Prostate gland (tissue), 2 donors: ENCODE data around the gene PCDH9.

Source experiments
- POLR2A ChIP-seq: fragments of 450-650 bp; IDR thresholded peaks from one replicate; pipeline ENCODE4 v1.6.1; 2016; ENCODE audit warnings: antibody characterized with exemption, mild to moderate bottlenecking
- POLR2AphosphoS5 ChIP-seq: sonication (generic); formaldehyde crosslinking; IDR thresholded peaks from one replicate; pipeline ENCODE4 v1.6.1; 2017; ENCODE audit warnings: antibody characterized with exemption
- TF ChIP-seq, protein P1 (sequence below), 4 experiments: fragments of 200-600 bp in 2 of 4; fragments of 450-650 bp in 2 of 4; sonication (generic) in 2 of 4; IDR thresholded peaks; 1 replicate in 3 of 4; 2 replicates in 1 of 4; pipeline ENCODE4 v1.5.1; 2016 to 2019; ENCODE audit warnings: antibody characterized with exemption in 4 of 4, mild to moderate bottlenecking in 2 of 4, moderate library complexity in 2 of 4

DNA sequence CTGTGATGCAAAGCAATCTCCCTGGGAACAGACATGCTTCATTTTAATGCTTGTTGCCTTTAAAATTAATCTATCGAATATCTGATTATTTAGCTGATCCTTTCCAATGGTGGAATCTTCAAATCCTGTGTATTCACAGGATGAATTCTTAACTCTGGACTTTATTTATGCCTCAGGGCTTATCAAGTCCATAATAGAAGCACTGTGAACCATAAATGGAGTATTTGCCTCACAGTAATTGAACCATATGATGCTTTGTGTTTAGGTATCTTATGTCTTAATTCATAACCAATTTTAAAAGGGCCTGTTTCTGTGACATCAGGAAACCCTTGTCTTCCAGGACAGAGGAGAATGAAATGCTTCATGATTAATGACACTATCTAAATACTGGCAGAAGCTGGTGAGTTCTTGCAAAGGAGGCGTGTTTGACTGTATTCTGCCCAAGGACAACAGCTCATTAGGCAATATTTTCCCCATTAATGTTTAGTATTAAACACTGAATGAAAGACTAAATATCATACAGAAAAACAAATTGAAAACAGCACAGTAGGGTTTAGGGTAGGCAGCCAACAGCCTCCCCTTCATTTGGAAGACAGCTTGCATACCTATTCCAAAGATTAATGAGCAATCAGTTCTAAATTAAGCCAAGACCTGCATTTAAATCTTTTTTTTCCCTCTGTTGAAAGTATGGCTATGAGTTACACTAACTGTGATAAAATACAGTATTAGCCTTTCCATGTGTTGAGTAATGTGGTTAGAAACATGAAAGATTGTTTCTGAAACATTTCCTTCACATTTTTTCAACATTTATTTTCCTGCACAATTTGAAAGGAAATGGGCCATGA is 709.4 kb downstream of the PCDH9 start:
- TF ChIP-seq, protein P1, sequence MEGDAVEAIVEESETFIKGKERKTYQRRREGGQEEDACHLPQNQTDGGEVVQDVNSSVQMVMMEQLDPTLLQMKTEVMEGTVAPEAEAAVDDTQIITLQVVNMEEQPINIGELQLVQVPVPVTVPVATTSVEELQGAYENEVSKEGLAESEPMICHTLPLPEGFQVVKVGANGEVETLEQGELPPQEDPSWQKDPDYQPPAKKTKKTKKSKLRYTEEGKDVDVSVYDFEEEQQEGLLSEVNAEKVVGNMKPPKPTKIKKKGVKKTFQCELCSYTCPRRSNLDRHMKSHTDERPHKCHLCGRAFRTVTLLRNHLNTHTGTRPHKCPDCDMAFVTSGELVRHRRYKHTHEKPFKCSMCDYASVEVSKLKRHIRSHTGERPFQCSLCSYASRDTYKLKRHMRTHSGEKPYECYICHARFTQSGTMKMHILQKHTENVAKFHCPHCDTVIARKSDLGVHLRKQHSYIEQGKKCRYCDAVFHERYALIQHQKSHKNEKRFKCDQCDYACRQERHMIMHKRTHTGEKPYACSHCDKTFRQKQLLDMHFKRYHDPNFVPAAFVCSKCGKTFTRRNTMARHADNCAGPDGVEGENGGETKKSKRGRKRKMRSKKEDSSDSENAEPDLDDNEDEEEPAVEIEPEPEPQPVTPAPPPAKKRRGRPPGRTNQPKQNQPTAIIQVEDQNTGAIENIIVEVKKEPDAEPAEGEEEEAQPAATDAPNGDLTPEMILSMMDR (IDR thresholded peaks at IDR 0.05), result no peak
- no peak for TF ChIP-seq POLR2AphosphoS5
- no peak for TF ChIP-seq POLR2A
